WTC11 (cell line): ENCODE results near the gene ERGIC3. TPM values are rescaled to one million over a fixed set of nuclear protein-coding genes. Genes with fewer than 3 reads are reported as not detected.

Source experiments
- ATAC-seq: fragments of 200-7000 bp; cut with Tn5 transposase; 2 replicates; pipeline ENCODE4 v1.10.0; 2021; ENCODE audit warnings: mild to moderate bottlenecking, moderate library complexity
- CTCF ChIA-PET: fragments of 300-600 bp; sonication (Branson Sonifier 250); formaldehyde crosslinking; loops from one replicate; lab custom pipeline; 2021; ENCODE audit warnings: antibody characterized with exemption; lab: Charles Lee
- POLR2A ChIA-PET: fragments of 350-600 bp; sonication (Branson Sonifier 250); formaldehyde crosslinking; loops from one replicate; lab custom pipeline; 2021; ENCODE audit warnings: antibody characterized with exemption; lab: Charles Lee
- DNase-seq: peaks from one replicate; pipeline ENCODE4 v3.0.0; 2021; ENCODE audit warnings: low spot score
- H3K27ac Mint-ChIP-seq: 2 replicates; pipeline ENCODE4 v1.8.0; 2021; ENCODE audit warnings: mixed read lengths
- H3K27me3 Mint-ChIP-seq: 2 replicates; pipeline ENCODE4 v1.8.0; 2021; ENCODE audit warnings: low read depth, mild to moderate bottlenecking, moderate library complexity, mixed read lengths
- H3K36me3 Mint-ChIP-seq: 2 replicates; pipeline ENCODE4 v1.8.0; 2021; ENCODE audit warnings: mixed read lengths
- H3K4me1 Mint-ChIP-seq: 2 replicates; pipeline ENCODE4 v1.8.0; 2022; ENCODE audit warnings: mixed read lengths
- H3K4me3 Mint-ChIP-seq: 2 replicates; pipeline ENCODE4 v1.8.0; 2021; ENCODE audit warnings: mild to moderate bottlenecking, moderate library complexity, mixed read lengths
- H3K9me3 Mint-ChIP-seq: 2 replicates; pipeline ENCODE4 v1.8.0; 2021; ENCODE audit warnings: mixed read lengths
- ATF1 ChIP-seq: sonication (generic); formaldehyde crosslinking; IDR thresholded peaks from 2 replicates; pipeline ENCODE4 v1.8.1; 2023; ENCODE audit warnings: mild to moderate bottlenecking, moderate library complexity, missing genetic modification reagents
- ESRRA ChIP-seq: sonication (generic); formaldehyde crosslinking; IDR thresholded peaks from 2 replicates; pipeline ENCODE4 v1.8.1; 2022; ENCODE audit warnings: mild to moderate bottlenecking, missing genetic modification reagents, borderline replicate concordance
- TEAD1 ChIP-seq: sonication (generic); formaldehyde crosslinking; IDR thresholded peaks from 2 replicates; pipeline ENCODE4 v1.8.0; 2022; ENCODE audit warnings: mild to moderate bottlenecking, missing genetic modification reagents
- USF2 ChIP-seq: sonication (generic); formaldehyde crosslinking; IDR thresholded peaks from 2 replicates; pipeline ENCODE4 v1.8.1; 2023; ENCODE audit warnings: mild to moderate bottlenecking, missing genetic modification reagents, moderate library complexity
- ZBTB21 ChIP-seq: sonication (generic); formaldehyde crosslinking; IDR thresholded peaks from 2 replicates; pipeline ENCODE4 v1.8.1; 2023; ENCODE audit warnings: mild to moderate bottlenecking, missing genetic modification reagents, borderline replicate concordance
- ZMAT4 ChIP-seq: fragments of 250-450 bp; sonication (Bioruptor Pico); IDR thresholded peaks from 2 replicates; pipeline ENCODE4 v1.9.0; 2021; ENCODE audit warnings: mild to moderate bottlenecking
- ZNF121 ChIP-seq: sonication (generic); formaldehyde crosslinking; IDR thresholded peaks from 2 replicates; pipeline ENCODE4 v1.8.0; 2023; ENCODE audit warnings: missing genetic modification reagents
- ZNF416 ChIP-seq: fragments of 250-450 bp; sonication (Bioruptor Pico); IDR thresholded peaks from 2 replicates; pipeline ENCODE4 v1.9.0; 2021; ENCODE audit warnings: mild to moderate bottlenecking, inconsistent platforms
- total RNA-seq: library from RNA; stranded (reverse); gene quantifications from 3 replicates; pipeline ENCODE4 v1.2.3, GENCODE V29; 2021
- TF ChIP-seq, protein P1 (sequence below): sonication (generic); formaldehyde crosslinking; conservative IDR thresholded peaks from 2 replicates; pipeline ENCODE4 v1.8.1; 2023; ENCODE audit warnings: mild to moderate bottlenecking, low read depth, missing genetic modification reagents, moderate library complexity
- TF ChIP-seq, protein P2 (sequence below): sonication (generic); formaldehyde crosslinking; IDR thresholded peaks from 2 replicates; pipeline ENCODE4 v1.8.0; 2022; ENCODE audit warnings: missing genetic modification reagents
- TF ChIP-seq, protein P3 (sequence below): sonication (generic); formaldehyde crosslinking; IDR thresholded peaks from 2 replicates; pipeline ENCODE4 v1.8.1; 2023; ENCODE audit warnings: mild to moderate bottlenecking, missing genetic modification reagents, moderate library complexity

The ERGIC3 gene
- total RNA-seq, 1 experiment from 2014 or later, result 168 TPM

GRCh38 chr20:35592339-35592974 lies 50.6 kb downstream of the ERGIC3 start:
- Mint-ChIP-seq H3K4me3 (no peak overlapping the region), H3K27ac (no peak overlapping the region), H3K4me1 (peaks cover 4% of the 10 kb centered on the region; the same call in 1 of the 2 replicates), H3K36me3 (no peaks in the 10 kb centered on the region), H3K27me3 (peaks cover 6% of the 10 kb centered on the region; the same call in 1 of the 2 replicates), H3K9me3 (no peaks in the 10 kb centered on the region)
- TF ChIP-seq TEAD1 (CRISPR knock-in tag) (no peak), ZNF416 (CRISPR knock-in tag) (no peak), ZBTB21 (CRISPR knock-in tag) (no peak)
- TF ChIP-seq, protein P1, sequence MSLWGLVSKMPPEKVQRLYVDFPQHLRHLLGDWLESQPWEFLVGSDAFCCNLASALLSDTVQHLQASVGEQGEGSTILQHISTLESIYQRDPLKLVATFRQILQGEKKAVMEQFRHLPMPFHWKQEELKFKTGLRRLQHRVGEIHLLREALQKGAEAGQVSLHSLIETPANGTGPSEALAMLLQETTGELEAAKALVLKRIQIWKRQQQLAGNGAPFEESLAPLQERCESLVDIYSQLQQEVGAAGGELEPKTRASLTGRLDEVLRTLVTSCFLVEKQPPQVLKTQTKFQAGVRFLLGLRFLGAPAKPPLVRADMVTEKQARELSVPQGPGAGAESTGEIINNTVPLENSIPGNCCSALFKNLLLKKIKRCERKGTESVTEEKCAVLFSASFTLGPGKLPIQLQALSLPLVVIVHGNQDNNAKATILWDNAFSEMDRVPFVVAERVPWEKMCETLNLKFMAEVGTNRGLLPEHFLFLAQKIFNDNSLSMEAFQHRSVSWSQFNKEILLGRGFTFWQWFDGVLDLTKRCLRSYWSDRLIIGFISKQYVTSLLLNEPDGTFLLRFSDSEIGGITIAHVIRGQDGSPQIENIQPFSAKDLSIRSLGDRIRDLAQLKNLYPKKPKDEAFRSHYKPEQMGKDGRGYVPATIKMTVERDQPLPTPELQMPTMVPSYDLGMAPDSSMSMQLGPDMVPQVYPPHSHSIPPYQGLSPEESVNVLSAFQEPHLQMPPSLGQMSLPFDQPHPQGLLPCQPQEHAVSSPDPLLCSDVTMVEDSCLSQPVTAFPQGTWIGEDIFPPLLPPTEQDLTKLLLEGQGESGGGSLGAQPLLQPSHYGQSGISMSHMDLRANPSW, result no peak
- TF ChIP-seq, protein P2, sequence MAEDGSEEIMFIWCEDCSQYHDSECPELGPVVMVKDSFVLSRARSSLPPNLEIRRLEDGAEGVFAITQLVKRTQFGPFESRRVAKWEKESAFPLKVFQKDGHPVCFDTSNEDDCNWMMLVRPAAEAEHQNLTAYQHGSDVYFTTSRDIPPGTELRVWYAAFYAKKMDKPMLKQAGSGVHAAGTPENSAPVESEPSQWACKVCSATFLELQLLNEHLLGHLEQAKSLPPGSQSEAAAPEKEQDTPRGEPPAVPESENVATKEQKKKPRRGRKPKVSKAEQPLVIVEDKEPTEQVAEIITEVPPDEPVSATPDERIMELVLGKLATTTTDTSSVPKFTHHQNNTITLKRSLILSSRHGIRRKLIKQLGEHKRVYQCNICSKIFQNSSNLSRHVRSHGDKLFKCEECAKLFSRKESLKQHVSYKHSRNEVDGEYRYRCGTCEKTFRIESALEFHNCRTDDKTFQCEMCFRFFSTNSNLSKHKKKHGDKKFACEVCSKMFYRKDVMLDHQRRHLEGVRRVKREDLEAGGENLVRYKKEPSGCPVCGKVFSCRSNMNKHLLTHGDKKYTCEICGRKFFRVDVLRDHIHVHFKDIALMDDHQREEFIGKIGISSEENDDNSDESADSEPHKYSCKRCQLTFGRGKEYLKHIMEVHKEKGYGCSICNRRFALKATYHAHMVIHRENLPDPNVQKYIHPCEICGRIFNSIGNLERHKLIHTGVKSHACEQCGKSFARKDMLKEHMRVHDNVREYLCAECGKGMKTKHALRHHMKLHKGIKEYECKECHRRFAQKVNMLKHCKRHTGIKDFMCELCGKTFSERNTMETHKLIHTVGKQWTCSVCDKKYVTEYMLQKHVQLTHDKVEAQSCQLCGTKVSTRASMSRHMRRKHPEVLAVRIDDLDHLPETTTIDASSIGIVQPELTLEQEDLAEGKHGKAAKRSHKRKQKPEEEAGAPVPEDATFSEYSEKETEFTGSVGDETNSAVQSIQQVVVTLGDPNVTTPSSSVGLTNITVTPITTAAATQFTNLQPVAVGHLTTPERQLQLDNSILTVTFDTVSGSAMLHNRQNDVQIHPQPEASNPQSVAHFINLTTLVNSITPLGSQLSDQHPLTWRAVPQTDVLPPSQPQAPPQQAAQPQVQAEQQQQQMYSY, result no peak
- no peak for DNase-seq
- POLR2A ChIA-PET, result interaction anchor here (0.7 kb wide), 2 partner anchors 116 to 481 kb away, joined by 4 read pairs; no protein-coding TSS in a partner anchor
- CTCF ChIA-PET, result interaction anchor here (0.7 to 1.8 kb wide), 4 partner anchors 9 to 710 kb away, joined by 3 to 6 read pairs (median 5); no protein-coding TSS in a partner anchor
- ATAC-seq, result peak; percentile 32; the same call in 1 of the 2 replicates

DNA sequence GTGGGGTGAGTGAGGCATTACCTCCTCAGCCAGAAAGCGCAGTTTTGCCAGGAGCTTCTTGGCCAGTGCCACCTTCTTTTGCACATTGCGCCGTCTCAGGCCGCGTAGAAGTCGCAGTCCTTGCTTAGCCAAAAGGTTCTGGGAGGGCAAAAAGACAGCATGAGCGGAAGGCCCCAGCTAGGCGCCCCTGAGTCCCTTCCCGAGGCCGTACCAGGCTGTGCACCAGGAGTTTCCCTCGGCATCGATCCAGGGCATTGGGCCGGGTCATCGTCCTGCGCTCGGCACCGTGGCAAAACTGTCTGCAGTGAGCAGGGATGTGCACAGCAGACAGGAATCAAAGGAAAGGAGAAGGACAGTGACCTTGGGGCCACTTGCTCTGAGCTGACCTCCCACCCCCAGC lies 53.6 kb downstream of the ERGIC3 start:
- no peak overlapping the region for H3K27ac Mint-ChIP-seq
- H3K36me3 Mint-ChIP-seq, result no peaks in the 10 kb centered on the region
- no peak overlapping the region for H3K4me3 Mint-ChIP-seq
- ATAC-seq (no peak), DNase-seq (no peak)
- POLR2A ChIA-PET, result interaction anchor here (1.1 kb wide), 1 partner anchor 24 kb away, joined by 3 read pairs; no protein-coding TSS in a partner anchor
- CTCF ChIA-PET, result interaction anchor here (0.7 to 1.3 kb wide), 3 partner anchors 9 to 24 kb away, joined by 3 to 8 read pairs (median 4); no protein-coding TSS in a partner anchor
- H3K9me3 Mint-ChIP-seq, result no peaks in the 10 kb centered on the region
- TF ChIP-seq ZMAT4 (CRISPR knock-in tag) (no peak), ESRRA (CRISPR knock-in tag) (no peak), TEAD1 (CRISPR knock-in tag) (no peak)
- TF ChIP-seq, protein P3, sequence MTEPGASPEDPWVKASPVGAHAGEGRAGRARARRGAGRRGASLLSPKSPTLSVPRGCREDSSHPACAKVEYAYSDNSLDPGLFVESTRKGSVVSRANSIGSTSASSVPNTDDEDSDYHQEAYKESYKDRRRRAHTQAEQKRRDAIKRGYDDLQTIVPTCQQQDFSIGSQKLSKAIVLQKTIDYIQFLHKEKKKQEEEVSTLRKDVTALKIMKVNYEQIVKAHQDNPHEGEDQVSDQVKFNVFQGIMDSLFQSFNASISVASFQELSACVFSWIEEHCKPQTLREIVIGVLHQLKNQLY (CRISPR knock-in tag), result no peak
- H3K4me1 Mint-ChIP-seq, result peaks cover 7% of the 10 kb centered on the region
- H3K27me3 Mint-ChIP-seq, result peaks cover 31% of the 10 kb centered on the region

GRCh38 chr20:35595901-35596300 lies 54.0 kb downstream of the ERGIC3 start:
- DNase-seq (no peak), ATAC-seq (no peak)
- ChIA-PET CTCF (interaction anchor here (0.6 to 1.3 kb wide), 4 partner anchors 9 to 715 kb away, joined by 3 to 5 read pairs (median 4); no protein-coding TSS in a partner anchor), POLR2A (interaction anchor here (1.1 kb wide), 1 partner anchor 23 kb away, joined by 3 read pairs; no protein-coding TSS in a partner anchor)
- H3K27ac Mint-ChIP-seq, result no peak overlapping the region
- no peaks in the 10 kb centered on the region for H3K9me3 Mint-ChIP-seq
- H3K4me3 Mint-ChIP-seq, result no peak overlapping the region
- peaks cover 9% of the 10 kb centered on the region for H3K4me1 Mint-ChIP-seq
- H3K27me3 Mint-ChIP-seq, result peaks cover 36% of the 10 kb centered on the region
- no peak for TF ChIP-seq ZNF121 (CRISPR knock-in tag)
- no peak for TF ChIP-seq ATF1
- TF ChIP-seq USF2 (CRISPR knock-in tag), result no peak
- H3K36me3 Mint-ChIP-seq, result no peaks in the 10 kb centered on the region
